CD4-positive, alpha-beta T cell treated with Interleukin-15 for 4 hours (primary cell): Measurements from ENCODE around the gene SLC38A11.
A peak's percentile ranks its signal among the peaks of the same experiment; 100 is the strongest.
"Not testable (repeated sequence)": the region's sequence is repeated elsewhere in the genome, so short reads cannot be mapped to it uniquely, and the experiment has no call there.

Experiments
- DNase-seq: peaks from one replicate; pipeline ENCODE4 v3.0.0-alpha.2; 2020; ENCODE audit warnings: low spot score

SLC38A11 gene

GRCh38 chr2:164954954-164955701, at the start of gene SLC38A11:
Gene SLC38A11, minus strand, starts transcription at chr2:164955525. Its CDS starts 278 bp downstream, at chr2:164955247.
- DNase-seq: no peak

DNA sequence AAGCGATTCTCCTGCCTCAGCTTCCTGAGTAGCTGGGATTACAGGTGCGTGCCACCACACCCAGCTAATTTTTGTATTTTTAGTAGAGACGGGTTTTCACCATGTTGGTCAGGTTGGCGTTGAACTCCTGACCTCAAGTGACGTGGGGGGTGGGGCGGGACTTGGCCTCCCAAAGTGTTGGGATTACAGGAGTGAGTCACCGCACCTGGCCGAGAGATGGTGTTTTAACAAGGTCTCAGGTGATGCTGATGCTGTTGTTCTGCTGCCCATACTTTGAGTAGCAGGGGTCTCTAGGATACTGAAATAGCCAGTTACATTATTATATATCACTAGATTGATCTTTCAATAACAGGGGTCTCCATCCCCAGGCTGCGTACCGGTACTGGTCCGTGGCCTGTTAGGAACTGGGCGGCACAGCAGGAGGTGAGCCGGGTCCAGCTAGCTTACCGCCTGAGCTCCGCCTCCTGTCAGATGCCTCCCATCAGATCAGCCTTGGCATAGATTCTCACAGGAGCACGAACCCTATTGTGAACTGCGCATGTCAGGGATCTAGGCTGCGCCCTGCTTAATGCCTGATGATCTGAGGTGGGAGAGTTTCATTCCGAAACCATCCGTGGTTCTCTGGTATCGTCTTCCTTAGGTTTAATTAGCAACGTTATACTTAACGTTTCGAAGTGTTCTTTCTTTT, 48.3 kb upstream of the SLC38A11 start:
- no peak for DNase-seq

DNA sequence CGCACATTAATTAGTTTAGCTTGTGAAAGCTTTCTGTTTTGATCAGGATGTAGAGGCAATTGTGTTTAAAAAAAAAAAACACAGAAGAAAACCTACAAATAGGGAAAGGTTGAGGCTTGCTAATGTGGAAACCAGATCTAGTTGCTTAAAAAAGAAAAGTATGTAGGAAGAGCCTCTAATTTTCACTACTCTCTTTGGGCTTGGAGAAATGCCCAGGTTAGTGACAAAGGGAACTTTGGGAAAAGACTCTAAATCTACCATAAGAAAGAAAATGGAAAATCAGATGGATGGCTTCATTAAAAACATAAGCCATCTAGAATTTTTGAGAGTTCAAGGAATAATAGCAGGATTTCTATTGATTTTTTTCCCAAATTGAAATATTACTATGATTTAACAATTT, 47.3 kb upstream of the SLC38A11 start:
- DNase-seq: no peak

DNA sequence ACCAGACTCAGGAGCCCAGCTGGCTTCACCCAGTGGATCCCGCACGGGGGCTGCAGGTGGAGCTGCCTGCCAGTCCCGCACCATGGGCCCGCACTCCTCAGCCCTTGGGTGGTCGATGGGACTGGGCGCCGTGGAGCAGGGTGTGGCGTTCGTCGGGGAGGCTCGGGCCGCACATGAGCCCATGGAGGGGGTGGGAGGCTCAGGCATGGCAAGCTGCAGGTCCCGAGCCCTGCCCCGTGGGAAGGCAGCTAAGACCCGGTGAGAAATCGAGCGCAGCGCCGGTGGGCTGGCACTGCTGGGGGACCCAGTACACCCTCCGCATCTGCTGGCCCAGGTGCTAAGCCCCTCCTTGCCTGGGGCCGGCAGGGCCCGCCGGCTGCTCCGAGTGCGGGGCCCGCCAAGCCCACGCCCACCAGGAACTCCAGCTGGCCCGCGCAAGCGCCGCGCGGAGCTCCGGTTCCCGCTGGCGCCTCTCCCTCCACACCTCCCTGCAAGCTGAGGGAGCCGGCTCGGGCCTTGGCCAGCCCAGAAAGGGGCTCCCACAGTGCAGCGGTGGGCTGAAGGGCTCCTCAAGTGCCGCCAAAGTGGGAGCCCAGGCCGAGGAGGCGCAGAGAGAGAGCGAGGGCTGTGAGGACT, 39.5 kb upstream of the SLC38A11 start:
- DNase-seq: not testable (repeated sequence)

DNA sequence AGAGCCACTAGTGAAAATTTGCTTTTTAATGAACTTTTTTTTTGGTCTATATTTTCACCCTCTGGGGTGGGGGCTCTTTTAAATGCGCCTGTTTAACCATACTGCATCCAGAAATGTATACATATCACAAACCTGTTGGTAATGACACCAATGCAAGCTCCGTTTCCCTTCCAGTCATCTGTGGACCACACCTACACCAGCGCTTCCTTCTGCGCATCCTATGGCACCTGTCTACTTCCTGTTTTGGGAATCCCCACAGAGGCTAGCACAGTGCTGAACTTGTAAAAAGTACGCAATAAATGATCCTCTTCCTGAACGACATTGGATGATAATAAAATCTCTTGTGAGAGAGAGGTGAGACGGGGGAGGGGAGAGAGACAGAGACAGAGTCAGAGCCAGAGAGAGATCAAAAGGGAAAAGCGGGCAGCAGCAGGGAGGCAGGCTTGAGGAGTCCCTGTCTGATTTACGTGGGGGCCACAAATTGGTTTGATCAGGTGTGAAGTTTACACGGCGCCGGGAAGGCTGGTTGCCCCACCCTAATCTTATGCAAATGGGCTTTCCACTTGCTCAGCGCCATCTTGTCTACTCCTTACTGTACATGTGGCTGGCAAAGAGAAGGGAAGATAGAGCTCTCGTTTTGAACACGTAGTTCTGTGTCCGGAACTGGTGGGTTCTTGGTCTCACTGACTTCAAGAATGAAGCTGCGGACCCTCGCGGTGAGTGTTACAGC, 38.1 kb upstream of the SLC38A11 start:
- DNase-seq: no peak

DNA sequence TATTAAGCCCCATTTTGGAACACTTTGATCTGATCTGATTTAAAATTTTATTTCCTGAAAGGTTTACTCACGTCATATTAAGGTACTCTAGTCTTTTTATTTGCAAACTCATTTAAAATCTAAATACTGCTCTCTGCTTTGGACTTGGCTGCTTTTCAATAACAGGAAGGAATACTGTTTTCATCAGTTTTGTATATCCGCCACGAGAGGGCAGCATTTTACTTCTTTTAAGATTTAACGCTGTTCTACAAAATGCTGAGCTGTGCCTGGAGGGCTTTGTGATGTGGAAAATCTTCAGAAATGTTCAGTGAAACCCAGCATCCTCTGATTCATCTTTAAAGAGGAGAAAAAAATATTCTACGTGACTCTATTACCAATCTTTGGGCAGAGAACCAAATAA, 37.5 kb upstream of the SLC38A11 start:
- peak; percentile 37 for DNase-seq

DNA sequence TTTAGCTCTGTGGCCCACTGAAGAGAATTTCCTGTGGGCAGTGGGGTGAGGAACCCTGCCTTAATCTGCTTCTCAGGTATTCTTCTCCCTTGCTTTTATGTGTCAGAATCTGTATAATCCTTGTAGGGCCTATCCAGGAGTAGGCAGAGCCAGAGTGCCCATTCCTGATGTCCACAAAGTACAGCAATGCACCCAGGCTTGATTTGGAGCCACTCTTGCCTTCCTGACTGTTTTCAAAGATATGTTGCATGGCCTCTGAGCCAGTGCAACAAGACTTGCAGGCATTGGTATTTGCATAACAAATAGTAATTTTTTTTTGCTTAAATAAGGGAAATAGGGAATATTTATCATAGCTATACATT, 36.7 kb upstream of the SLC38A11 start:
- DNase-seq: not testable (repeated sequence)

- not testable (repeated sequence) for DNase-seq
Measured at GRCh38 chr2:164991361-164992092, 36.2 kb upstream of the SLC38A11 start.

- not testable (repeated sequence) for DNase-seq
Measured at GRCh38 chr2:164990953-164991352, 35.6 kb upstream of the SLC38A11 start.

DNA sequence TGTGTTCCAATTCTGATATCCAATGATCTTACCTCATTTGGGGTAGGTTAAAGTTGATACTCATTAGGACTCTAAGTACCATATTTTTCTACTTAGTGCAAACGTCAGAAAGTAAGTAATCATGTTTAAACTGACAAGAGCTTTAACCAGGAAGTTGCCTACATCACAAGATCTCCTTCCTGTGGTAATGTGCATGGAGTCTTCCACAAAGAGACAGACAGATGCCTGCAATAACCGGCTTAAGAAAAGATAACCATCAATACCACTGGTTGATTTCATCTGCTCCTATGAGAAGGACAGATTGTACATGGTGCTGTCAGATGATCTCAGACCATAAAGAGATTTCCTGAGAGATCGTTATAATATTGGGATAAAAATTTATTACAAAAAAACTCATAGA, 33.5 kb upstream of the SLC38A11 start:
- not testable (repeated sequence) for DNase-seq

DNA sequence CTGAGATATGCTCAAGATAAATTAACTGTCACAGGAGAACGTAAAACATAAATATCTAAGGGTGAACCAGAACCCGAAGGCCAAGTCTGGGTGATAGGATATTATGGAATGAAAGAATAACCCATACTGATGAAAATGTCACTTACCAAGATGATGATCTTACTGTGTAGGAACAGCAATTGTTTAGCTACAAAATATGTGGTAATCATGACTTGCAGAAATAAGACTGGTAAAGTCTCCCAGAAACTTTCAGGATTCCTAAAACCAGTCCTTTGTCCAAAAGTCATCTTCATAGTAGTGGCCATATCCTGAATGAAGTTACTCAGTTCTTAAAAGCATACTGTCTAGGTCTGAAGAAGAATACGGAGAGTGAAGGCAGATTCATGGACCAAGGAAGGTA, 30.7 kb upstream of the SLC38A11 start:
- DNase-seq: not testable (repeated sequence)

- DNase-seq: no peak
Measured at GRCh38 chr2:164984428-164984827, 29.1 kb upstream of the SLC38A11 start.

DNA sequence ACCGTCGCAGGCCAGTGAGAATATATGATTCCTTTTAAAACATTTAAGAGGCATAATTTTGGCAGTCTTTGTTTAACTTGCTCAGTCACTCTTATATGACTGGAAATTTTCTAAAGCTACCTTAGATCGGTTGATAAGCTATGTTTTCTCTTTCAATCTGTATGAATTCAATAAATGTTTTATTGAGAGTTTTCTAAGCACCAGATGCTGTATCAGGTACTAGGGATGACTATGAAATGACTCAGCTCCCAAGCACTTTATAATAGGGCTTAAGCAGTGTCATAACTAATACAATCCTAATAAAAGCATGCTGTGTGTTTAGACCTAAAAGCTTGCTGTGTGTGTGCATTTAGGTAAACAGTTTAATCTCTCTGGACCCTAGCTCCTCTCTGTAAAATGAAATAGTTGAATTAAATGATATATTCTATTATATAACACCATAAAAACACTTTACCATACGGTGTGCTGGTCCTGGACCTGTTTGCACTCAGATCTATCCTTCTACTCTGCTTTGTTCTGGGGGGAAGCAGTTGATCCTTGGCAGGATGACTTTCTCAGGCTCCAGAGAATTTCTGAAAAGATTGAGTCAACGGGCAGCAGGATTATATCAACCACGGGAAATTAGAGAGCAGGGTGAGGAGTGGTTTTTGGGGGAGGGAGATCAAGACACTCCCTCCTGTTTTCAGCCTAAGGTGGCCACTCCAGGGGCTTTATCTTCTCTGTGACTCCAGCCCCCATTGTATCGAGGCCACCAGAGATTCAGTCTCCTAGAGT, 26.1 kb upstream of the SLC38A11 start:
- no peak for DNase-seq

GRCh38 chr2:164980688-164981087, 25.4 kb upstream of the SLC38A11 start:
- DNase-seq: not testable (repeated sequence)

- no peak for DNase-seq
Measured at GRCh38 chr2:164979113-164979512, 23.8 kb upstream of the SLC38A11 start.

GRCh38 chr2:164976875-164977470, 21.6 kb upstream of the SLC38A11 start:
- DNase-seq: not testable (repeated sequence)

DNA sequence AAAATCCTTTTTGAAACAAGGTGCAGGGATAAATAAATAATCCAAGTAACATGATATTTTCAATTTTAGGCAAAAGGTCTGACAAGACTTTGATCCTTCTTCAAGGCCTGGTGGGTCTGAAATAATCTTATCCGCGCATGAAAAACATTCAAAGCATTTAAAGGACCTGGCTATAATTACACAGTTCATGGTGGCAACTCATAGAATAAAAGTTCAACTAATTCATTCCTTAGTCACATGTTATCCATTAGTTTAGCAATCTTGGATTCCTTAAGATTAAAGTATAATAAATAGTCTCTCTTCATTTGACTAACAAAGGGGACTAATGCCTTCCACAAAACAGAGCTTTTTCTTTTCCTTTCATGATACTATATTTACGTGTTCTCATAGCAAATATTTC, 21.0 kb upstream of the SLC38A11 start:
- DNase-seq: no peak

- DNase-seq: no peak
Measured at GRCh38 chr2:164975891-164976290, 20.6 kb upstream of the SLC38A11 start.

- DNase-seq: no peak
Measured at GRCh38 chr2:164974221-164974620, 18.9 kb upstream of the SLC38A11 start.

DNA sequence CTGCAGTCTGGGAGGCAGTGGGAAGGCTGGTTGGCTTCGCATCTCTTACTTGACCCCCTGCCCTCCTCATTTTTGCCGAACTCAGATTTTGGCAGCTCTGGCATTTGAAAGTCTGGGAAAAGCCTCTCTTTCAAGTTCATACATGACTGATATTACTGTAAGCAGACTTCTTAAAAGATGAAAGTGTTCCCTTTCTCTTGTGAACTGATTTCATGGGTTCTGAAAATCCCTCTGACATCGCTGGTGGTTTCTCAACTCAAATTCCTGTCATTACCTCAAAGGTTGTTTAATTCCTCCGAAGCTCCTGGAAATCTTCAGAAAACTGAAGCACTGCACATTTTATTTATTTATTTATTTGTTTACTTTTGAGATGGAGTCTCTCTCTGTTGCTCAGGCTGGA, 16.9 kb upstream of the SLC38A11 start:
- DNase-seq: no peak
